H7 (cell line): ENCODE data around the gene MAP6. TPM values are rescaled to one million over a fixed set of nuclear protein-coding genes. Genes with fewer than 3 reads are reported as not detected.

Source experiments
- DNase-seq: peaks from one replicate; pipeline ENCODE4 v3.0.0; 2012
- H3K27me3 ChIP-seq: 2 replicates; pipeline ENCODE4 v1.6.0; 2011; ENCODE audit warnings: mild to moderate bottlenecking, low read length; ENCODE audit not compliant: control insufficient read depth, insufficient read depth
- H3K36me3 ChIP-seq: replicated peaks from 2 replicates; pipeline ENCODE4 v1.5.1; 2011; ENCODE audit warnings: low read length; ENCODE audit not compliant: control insufficient read depth, insufficient read depth
- H3K4me3 ChIP-seq: 2 replicates; pipeline ENCODE4 v1.5.1; 2011; ENCODE audit warnings: low read depth, mild to moderate bottlenecking, control low read depth, low read length, moderate library complexity; ENCODE audit not compliant: insufficient read depth
- total RNA-seq: library from RNA; depleted of rRNA; stranded (reverse); fragments of >200 nt; shearing (Covaris generic); gene quantifications from 2 replicates; pipeline ENCODE4 v1.2.3, GENCODE V29; 2014

The MAP6 gene
- total RNA-seq, 1 experiment from 2014 or later, result 0.31 TPM

GRCh38 chr11:75557666-75558494, 111.0 kb downstream of the MAP6 start:
- H3K4me3 ChIP-seq, result no peak overlapping the region
- no peak for DNase-seq
- no peaks in the 10 kb centered on the region for H3K36me3 ChIP-seq
- H3K27me3 ChIP-seq, result no peaks in the 10 kb centered on the region

DNA sequence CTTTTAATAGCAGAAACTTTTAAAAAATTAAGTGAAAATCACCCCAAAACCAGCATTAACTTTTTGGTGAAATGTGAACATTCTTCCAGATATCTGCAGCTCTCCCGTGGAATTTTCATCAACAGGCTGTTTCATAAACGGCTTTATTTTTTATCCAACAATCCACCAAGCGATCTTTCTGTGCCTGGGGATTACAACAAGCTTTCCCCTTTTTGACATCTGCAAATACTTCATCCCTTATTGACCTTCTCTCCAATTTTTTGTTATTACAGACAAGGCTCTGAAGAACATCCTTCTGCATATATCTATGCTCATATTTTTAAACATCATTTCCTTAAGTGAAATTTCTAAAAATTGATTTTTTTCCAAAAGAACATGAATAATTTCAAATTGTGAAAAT, 112.6 kb downstream of the MAP6 start:
- Histone ChIP-seq H3K36me3 (no peaks in the 10 kb centered on the region), H3K27me3 (no peaks in the 10 kb centered on the region), H3K4me3 (no peak overlapping the region)
- DNase-seq, result no peak

GRCh38 chr11:75555079-75555811, 113.6 kb downstream of the MAP6 start:
- DNase-seq, result no peak
- H3K4me3 ChIP-seq, result no peak overlapping the region
- no peaks in the 10 kb centered on the region for H3K27me3 ChIP-seq
- no peaks in the 10 kb centered on the region for H3K36me3 ChIP-seq

- no peak overlapping the region for H3K4me3 ChIP-seq
- H3K36me3 ChIP-seq, result no peaks in the 10 kb centered on the region
- DNase-seq, result peak; percentile 96
- H3K27me3 ChIP-seq, result no peaks in the 10 kb centered on the region
Measured at GRCh38 chr11:75554258-75555022, 114.4 kb downstream of the MAP6 start.

DNA sequence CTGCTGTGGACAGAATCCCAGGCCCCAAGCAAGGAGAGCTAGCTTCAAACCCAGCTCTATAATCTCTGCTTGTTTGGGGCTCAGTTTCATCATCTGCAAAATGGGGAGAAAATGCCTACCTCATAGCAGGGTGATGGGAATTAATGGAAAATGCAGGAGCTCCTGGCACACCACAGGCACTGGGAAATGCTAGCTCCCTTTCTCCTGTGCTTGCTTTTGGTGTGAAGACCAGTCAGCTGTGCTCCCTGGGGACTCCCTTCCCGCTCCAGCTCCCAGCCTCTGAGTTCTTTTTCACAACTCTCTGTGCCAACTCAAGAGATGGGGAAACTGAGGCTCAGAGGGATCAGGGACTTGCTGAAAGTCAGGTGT, 115.0 kb downstream of the MAP6 start:
- Histone ChIP-seq H3K27me3 (no peaks in the 10 kb centered on the region), H3K36me3 (no peaks in the 10 kb centered on the region), H3K4me3 (no peak overlapping the region)
- no peak for DNase-seq

GRCh38 chr11:75553182-75553581, 115.7 kb downstream of the MAP6 start:
- no peak for DNase-seq
- H3K36me3 ChIP-seq, result no peaks in the 10 kb centered on the region
- no peaks in the 10 kb centered on the region for H3K27me3 ChIP-seq
- H3K4me3 ChIP-seq, result no peak overlapping the region

GRCh38 chr11:75549370-75549958, 119.4 kb downstream of the MAP6 start:
- no peaks in the 10 kb centered on the region for H3K27me3 ChIP-seq
- no peak for DNase-seq
- no peaks in the 10 kb centered on the region for H3K36me3 ChIP-seq
- no peak overlapping the region for H3K4me3 ChIP-seq

DNA sequence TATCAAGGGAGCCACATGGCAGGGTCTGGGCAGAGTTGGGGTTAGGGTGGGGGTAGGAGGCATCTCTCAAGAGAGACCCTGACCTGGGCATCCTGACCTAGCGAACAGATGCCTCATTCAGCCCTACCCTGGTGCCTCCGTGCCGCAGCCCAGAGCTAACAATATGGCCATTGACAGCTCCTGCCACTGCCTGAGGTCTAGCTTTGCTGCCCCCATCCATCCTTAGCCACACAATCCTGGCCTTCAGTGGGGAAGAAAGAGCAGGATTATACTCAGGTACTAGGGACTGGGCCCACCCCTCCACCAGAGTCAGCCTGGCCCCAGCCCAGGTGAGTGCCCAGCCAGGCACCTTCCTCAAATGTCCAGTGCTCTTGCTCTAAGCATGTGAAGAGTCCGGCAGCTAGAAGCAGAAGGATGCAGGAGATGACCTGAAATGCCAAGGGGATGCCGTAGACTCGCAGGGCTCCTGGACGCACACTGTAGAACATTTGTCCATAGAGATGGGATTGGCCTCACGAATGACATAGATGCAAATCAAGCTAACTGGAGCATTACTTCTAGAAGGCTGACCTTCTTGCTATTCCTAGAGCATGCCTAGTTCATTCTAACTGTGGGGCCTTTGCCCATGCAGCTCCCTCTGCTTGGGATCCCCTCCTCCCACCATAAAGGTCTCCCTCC, 120.1 kb downstream of the MAP6 start:
- Histone ChIP-seq H3K36me3 (no peaks in the 10 kb centered on the region), H3K27me3 (no peaks in the 10 kb centered on the region), H3K4me3 (no peak overlapping the region)
- no peak for DNase-seq

- H3K27me3 ChIP-seq, result no peaks in the 10 kb centered on the region
- DNase-seq, result peak; percentile 94
- no peaks in the 10 kb centered on the region for H3K36me3 ChIP-seq
- no peak overlapping the region for H3K4me3 ChIP-seq
Measured at GRCh38 chr11:75547617-75548058, 121.2 kb downstream of the MAP6 start.

DNA sequence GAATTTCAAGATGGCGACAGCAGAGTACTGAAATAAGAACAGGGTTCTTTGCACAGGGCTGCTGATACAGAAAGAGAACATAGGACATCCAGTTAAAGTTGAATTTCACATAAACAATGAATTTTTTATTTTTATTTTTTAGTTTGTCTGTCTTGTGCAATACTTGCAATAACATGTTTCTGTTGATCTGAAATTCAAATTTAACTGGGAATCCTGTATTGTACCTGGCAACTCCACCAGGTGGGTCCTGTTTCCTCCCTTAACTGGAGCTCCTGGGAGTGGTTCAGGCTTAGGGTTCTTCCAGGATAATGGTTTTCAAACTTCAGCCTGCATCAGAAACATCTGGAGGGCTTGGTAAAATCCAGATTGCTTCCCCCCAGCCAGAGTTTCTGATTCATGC, 121.7 kb downstream of the MAP6 start:
- H3K36me3 ChIP-seq, result no peaks in the 10 kb centered on the region
- H3K27me3 ChIP-seq, result no peaks in the 10 kb centered on the region
- no peak overlapping the region for H3K4me3 ChIP-seq
- DNase-seq, result no peak

DNA sequence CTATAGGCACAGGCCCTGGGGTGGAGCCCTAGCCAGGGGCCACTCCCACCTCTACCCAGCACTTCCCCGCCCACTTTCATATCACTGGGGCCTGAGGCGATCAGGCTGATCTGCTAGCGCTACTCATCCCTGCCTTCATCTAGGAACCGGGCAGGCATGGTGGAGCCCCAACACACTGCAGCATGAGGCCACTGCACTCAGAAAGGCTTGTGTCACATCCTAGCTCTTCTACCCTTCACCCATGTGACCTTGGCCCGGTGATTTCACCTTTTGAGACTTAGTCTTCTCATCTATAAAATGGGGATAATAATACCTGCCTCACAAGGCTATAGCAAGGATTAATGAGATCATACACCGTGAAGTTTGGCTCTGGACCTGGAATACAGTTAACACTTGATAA, 125.0 kb downstream of the MAP6 start:
- no peak overlapping the region for H3K4me3 ChIP-seq
- peak; percentile 64 for DNase-seq
- H3K36me3 ChIP-seq, result no peaks in the 10 kb centered on the region
- no peaks in the 10 kb centered on the region for H3K27me3 ChIP-seq

- no peaks in the 10 kb centered on the region for H3K36me3 ChIP-seq
- H3K4me3 ChIP-seq, result no peak overlapping the region
- no peak for DNase-seq
Measured at GRCh38 chr11:75542088-75542438, 126.8 kb downstream of the MAP6 start.

GRCh38 chr11:75541193-75542087, 127.4 kb downstream of the MAP6 start:
- no peak for DNase-seq
- H3K27me3 ChIP-seq, result 0 out of 2 replicates have a peak, but pooled peaks cover 1% of the 10 kb centered on the region
- H3K4me3 ChIP-seq, result no peak overlapping the region
- no peaks in the 10 kb centered on the region for H3K36me3 ChIP-seq

More at GRCh38 chr11:75542088-75542438, 126.8 kb downstream of the MAP6 start:
- 0 out of 2 replicates have a peak, but pooled peaks cover 1% of the 10 kb centered on the region for H3K27me3 ChIP-seq
